ENCODE data around the gene GFAP. TPM values are rescaled to one million over a fixed set of nuclear protein-coding genes. Genes with fewer than 3 reads are reported as not detected.
A peak's percentile ranks its signal among the peaks of the same experiment; 100 is the strongest.

Gene GFAP
- total RNA-seq, 1 experiment from 2014 or later, result not detected

GRCh38 chr17:44887971-44888954 lies 27.0 kb downstream of the GFAP start:
- no peak for DNase-seq (ENCODE audit: low read depth in 1 of 2, low spot score in 2 of 2)
- Histone ChIP-seq H3K4me1 (replicated peaks) (no peaks in the 10 kb centered on the region), H3K27me3 (replicated peaks) (no peaks in the 10 kb centered on the region), H3K27ac (no peak overlapping the region), H3K4me3 (no peak overlapping the region), H3K9me3 (replicated peaks) (no peaks in the 10 kb centered on the region), H3K36me3 (peaks cover 94% of the 10 kb centered on the region)

DNA sequence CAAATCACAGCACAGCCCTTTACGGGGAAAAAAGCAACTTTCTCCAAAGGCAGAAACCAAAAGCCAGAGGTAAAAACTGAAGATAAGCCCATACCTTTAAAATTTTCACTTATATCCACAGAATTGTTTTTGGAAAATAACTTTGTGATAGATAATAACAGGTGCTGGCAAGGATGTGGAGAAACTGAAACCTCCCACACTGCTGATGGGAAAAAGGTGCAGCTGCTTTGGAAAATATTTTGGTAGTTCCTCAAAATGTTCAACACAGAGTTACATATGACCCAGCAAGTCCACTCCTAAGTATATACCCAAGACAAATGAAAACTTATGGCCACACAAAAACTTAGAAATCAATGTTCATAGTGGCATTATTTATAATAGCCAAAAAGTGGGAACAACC lies 28.3 kb downstream of the GFAP start:
- Histone ChIP-seq H3K27ac (no peak overlapping the region), H3K9me3 (replicated peaks) (no peaks in the 10 kb centered on the region), H3K4me1 (replicated peaks) (no peaks in the 10 kb centered on the region), H3K27me3 (replicated peaks) (no peaks in the 10 kb centered on the region), H3K4me3 (no peak overlapping the region), H3K36me3 (peaks cover 94% of the 10 kb centered on the region)
- no peak for DNase-seq (ENCODE audit: low read depth in 1 of 2, low spot score in 2 of 2)

- no peak for DNase-seq (ENCODE audit: low read depth in 1 of 2, low spot score in 2 of 2)
- Histone ChIP-seq H3K9me3 (replicated peaks) (no peaks in the 10 kb centered on the region), H3K4me1 (replicated peaks) (no peaks in the 10 kb centered on the region), H3K27me3 (replicated peaks) (no peaks in the 10 kb centered on the region), H3K4me3 (no peak overlapping the region), H3K36me3 (peaks cover 99% of the 10 kb centered on the region), H3K27ac (no peak overlapping the region)
Observed at GRCh38 chr17:44884941-44885340, 30.4 kb downstream of the GFAP start.

DNA sequence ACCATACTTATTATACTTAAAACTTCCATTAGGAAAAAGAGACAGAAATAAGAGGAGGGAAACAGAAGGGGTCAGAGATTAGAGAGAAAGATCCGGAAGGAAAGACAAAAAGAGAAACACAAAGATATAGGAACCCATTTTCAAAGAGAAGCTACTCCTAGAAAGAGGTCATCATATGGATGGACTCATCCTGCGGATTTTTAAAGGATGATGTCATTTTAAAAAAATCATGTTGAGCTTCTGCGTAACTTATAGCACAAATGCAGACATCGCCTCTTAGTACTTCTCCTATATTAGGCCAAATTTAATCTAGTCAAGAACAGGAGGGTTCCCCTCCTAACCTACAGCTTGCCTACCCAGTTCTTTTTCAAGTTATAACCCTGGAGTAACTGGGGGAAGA lies 34.2 kb downstream of the GFAP start:
- H3K27ac ChIP-seq, result no peak overlapping the region
- no peak overlapping the region for H3K4me3 ChIP-seq
- H3K27me3 ChIP-seq (replicated peaks), result no peaks in the 10 kb centered on the region
- no peaks in the 10 kb centered on the region for H3K9me3 ChIP-seq (replicated peaks)
- H3K36me3 ChIP-seq, result peaks cover 98% of the 10 kb centered on the region
- no peaks in the 10 kb centered on the region for H3K4me1 ChIP-seq (replicated peaks)
- DNase-seq (ENCODE audit: low read depth in 1 of 2, low spot score in 2 of 2), result no peak

DNA sequence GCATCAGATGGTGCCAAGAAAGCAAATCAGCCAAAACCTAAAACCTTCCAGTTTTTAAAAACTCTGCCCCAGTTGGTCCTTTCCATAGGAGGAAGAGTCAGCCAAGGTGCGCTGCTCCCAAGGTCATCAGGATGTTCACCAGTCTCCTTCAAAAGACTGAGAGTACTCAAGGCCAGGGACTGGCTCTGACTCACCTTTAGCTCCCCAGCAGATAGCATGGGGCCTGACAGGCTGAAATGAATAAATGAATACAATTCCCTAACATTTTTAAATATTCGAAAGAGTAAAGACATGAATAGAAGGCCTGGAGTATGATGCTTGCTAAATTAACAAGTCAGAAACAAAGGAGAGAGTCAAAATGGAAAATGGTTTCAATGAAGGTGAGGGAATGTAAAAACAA lies 35.2 kb downstream of the GFAP start:
- DNase-seq (ENCODE audit: low read depth in 1 of 2, low spot score in 2 of 2), result no peak
- Histone ChIP-seq H3K27me3 (replicated peaks) (no peaks in the 10 kb centered on the region), H3K27ac (no peak overlapping the region), H3K4me1 (replicated peaks) (no peaks in the 10 kb centered on the region), H3K9me3 (replicated peaks) (no peaks in the 10 kb centered on the region), H3K4me3 (no peak overlapping the region), H3K36me3 (peaks cover 95% of the 10 kb centered on the region)

- no peaks in the 10 kb centered on the region for H3K9me3 ChIP-seq (replicated peaks)
- H3K4me3 ChIP-seq, result no peak overlapping the region
- no peak overlapping the region for H3K27ac ChIP-seq
- no peaks in the 10 kb centered on the region for H3K4me1 ChIP-seq (replicated peaks)
- H3K27me3 ChIP-seq (replicated peaks), result no peaks in the 10 kb centered on the region
- H3K36me3 ChIP-seq, result peaks cover 94% of the 10 kb centered on the region
- no peak for DNase-seq (ENCODE audit: low read depth in 1 of 2, low spot score in 2 of 2)
Observed at GRCh38 chr17:44879376-44879775, 35.9 kb downstream of the GFAP start.

DNA sequence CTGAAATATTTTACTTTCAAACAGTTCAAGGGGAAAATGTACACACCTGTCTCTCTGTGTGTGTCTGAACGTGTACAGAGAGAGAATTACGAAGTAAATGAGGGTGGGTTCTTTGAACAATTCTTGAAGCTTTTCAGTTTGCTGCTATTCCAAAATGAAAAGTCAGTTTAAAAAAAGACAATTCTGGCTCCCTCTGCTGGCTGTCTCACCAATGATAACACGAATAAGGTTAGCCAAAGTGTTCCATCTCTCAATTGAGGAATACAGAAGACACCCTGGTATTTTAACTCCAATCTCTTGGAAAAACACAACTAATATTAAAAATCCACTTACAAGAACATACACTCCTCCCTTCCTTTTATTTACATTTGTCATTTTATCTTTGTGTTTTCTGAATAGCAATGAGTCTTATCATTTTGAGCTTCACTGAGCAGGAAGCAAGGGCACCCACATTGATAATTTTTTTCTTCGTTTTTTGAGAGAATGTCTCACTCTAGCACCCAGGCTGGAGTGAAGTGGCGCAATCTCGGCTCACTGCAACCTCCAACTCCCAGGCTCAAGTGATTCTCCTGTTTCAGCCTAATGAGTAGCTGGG lies 36.6 kb downstream of the GFAP start:
- peaks cover 92% of the 10 kb centered on the region for H3K36me3 ChIP-seq
- H3K27me3 ChIP-seq (replicated peaks), result no peaks in the 10 kb centered on the region
- no peak overlapping the region for H3K4me3 ChIP-seq
- no peaks in the 10 kb centered on the region for H3K9me3 ChIP-seq (replicated peaks)
- H3K4me1 ChIP-seq (replicated peaks), result no peaks in the 10 kb centered on the region
- no peak overlapping the region for H3K27ac ChIP-seq
- peak in 1 of 2 experiments; percentile 51 for DNase-seq (ENCODE audit: low read depth in 1 of 2, low spot score in 2 of 2)

- H3K9me3 ChIP-seq (replicated peaks), result no peaks in the 10 kb centered on the region
- no peaks in the 10 kb centered on the region for H3K4me1 ChIP-seq (replicated peaks)
- H3K36me3 ChIP-seq, result peaks cover 90% of the 10 kb centered on the region
- no peaks in the 10 kb centered on the region for H3K27me3 ChIP-seq (replicated peaks)
- DNase-seq (ENCODE audit: low read depth in 1 of 2, low spot score in 2 of 2), result no peak
- H3K27ac ChIP-seq, result no peak overlapping the region
- H3K4me3 ChIP-seq, result no peak overlapping the region
Observed at GRCh38 chr17:44877121-44877520, 38.2 kb downstream of the GFAP start.

GRCh38 chr17:44875761-44876160 lies 39.5 kb downstream of the GFAP start:
- no peak for DNase-seq (ENCODE audit: low read depth in 1 of 2, low spot score in 2 of 2)
- Histone ChIP-seq H3K9me3 (replicated peaks) (no peaks in the 10 kb centered on the region), H3K4me3 (no peak overlapping the region), H3K4me1 (replicated peaks) (no peaks in the 10 kb centered on the region), H3K27me3 (replicated peaks) (no peaks in the 10 kb centered on the region), H3K27ac (no peak overlapping the region), H3K36me3 (peaks cover 90% of the 10 kb centered on the region)

DNA sequence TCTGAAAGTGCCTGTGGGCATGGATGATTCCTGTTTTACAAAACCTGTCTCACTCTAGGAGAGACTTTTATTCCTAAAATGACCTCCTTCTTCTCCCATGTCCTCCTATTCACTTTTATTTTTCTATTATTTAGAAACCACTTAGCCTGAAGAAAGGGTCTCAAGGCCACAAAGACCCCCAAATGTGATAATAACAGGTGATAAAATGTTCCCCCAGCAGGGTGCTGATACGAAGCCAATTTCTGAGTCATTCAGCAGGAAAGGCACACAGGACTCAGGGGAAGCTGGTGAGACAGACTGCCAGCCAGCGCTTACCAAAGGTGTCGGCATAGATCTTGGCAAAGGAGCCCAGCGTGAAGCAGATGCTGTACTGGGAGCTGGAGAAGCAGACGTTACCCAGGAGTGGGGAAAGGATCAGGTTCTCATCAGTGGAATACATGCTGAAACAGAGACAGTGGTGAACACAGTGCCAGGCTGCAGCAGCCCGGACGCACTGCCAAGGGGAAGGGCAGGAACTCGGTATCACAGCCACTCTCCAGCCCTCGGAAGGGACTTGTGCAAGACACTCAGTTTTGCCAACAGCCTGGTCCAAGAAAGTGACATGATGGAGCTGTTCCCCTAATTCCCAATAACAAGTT lies 43.0 kb downstream of the GFAP start:
- Histone ChIP-seq H3K27ac (no peak overlapping the region), H3K4me3 (no peak overlapping the region), H3K9me3 (replicated peaks) (no peaks in the 10 kb centered on the region), H3K27me3 (replicated peaks) (no peaks in the 10 kb centered on the region), H3K36me3 (peaks cover 89% of the 10 kb centered on the region), H3K4me1 (replicated peaks) (no peaks in the 10 kb centered on the region)
- DNase-seq (ENCODE audit: low read depth in 1 of 2, low spot score in 2 of 2), result no peak

DNA sequence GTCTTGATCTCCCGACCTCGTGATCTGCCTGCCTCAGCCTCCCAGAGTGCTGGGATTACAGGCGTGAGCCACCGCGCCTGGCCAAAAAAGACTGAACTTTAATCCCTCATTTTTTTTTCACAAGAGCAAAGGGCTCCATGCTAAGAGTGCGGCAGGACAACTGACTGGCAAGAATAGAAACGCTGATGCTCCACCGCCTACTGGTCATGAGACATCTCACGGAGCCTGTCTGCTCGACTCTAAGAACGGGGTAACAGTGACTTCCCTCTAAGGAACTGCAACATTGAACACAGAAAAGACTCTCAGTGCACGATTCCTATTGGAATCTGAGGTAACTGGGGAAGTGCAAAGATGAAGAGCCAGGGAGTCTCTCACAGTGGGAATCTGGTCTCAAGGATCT lies 43.7 kb downstream of the GFAP start:
- Histone ChIP-seq H3K9me3 (replicated peaks) (no peaks in the 10 kb centered on the region), H3K27ac (no peak overlapping the region), H3K27me3 (replicated peaks) (no peaks in the 10 kb centered on the region), H3K4me1 (replicated peaks) (peaks cover 1% of the 10 kb centered on the region), H3K36me3 (peaks cover 88% of the 10 kb centered on the region), H3K4me3 (no peak overlapping the region)
- no peak for DNase-seq (ENCODE audit: low read depth in 1 of 2, low spot score in 2 of 2)

DNA sequence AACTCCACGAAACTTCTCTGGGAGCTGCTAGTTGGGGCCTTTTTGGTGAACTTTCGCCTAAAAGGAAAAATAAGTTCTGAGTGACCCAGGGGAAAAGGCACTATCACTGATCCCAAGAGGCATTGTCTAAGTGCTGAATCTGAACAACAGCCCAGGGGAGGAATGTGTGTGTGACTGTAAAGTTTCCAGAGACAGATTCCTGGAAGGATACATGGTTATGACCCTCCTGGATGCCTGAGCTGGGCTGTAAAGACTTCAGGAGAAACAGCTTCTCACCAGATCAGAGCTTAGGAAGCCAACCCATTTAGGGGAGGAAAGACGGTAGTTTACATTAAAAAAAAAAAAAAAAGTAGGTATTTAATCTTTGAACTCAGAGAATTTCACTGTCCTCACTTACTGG lies 47.5 kb downstream of the GFAP start:
- Histone ChIP-seq H3K27me3 (replicated peaks) (no peaks in the 10 kb centered on the region), H3K27ac (no peak overlapping the region), H3K4me3 (no peak overlapping the region), H3K36me3 (peaks cover 93% of the 10 kb centered on the region), H3K4me1 (replicated peaks) (peaks cover 21% of the 10 kb centered on the region), H3K9me3 (replicated peaks) (no peaks in the 10 kb centered on the region)
- no peak for DNase-seq (ENCODE audit: low read depth in 1 of 2, low spot score in 2 of 2)

DNA sequence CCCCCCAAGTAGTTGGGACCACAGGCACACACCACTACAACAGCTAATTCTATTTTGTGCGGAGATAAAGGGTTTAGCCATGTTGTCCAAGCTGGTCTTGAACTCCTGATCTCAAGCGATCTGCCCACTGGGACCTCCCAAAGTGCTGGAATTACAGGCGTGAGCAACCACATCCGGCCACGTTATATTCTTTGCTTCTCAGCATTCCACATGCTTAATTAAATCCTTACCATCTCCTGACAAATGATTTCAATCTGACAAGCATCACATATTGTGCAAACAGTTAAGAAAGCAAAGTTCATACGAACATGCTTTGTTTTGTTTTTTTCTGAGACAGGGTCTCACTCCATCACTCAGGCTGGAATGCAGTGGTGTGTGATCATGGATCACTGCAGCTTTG lies 49.4 kb downstream of the GFAP start:
- no peak overlapping the region for H3K4me3 ChIP-seq
- peaks cover 90% of the 10 kb centered on the region for H3K36me3 ChIP-seq
- peak overlapping the region; percentile 51 for H3K27ac ChIP-seq
- peak; percentile 75 to 77 for DNase-seq (ENCODE audit: low read depth in 1 of 2, low spot score in 2 of 2)
- H3K27me3 ChIP-seq (replicated peaks), result no peaks in the 10 kb centered on the region
- peaks cover 21% of the 10 kb centered on the region for H3K4me1 ChIP-seq (replicated peaks)
- H3K9me3 ChIP-seq (replicated peaks), result no peaks in the 10 kb centered on the region

- Histone ChIP-seq H3K36me3 (peaks cover 90% of the 10 kb centered on the region), H3K27ac (peak overlapping the region; percentile 51), H3K27me3 (replicated peaks) (no peaks in the 10 kb centered on the region), H3K4me1 (replicated peaks) (peaks cover 21% of the 10 kb centered on the region), H3K9me3 (replicated peaks) (no peaks in the 10 kb centered on the region), H3K4me3 (no peak overlapping the region)
- peak; percentile 76 to 87 for DNase-seq (ENCODE audit: low read depth in 1 of 2, low spot score in 2 of 2)
Observed at GRCh38 chr17:44865231-44865660, 50.1 kb downstream of the GFAP start.
